Sigmoid colon (tissue), 7 donors: ENCODE measurements around the gene NHEJ1. TPM values are rescaled to one million over a fixed set of nuclear protein-coding genes. Genes with fewer than 3 reads are reported as not detected.

Experiments
- DNase-seq: peaks from one replicate; pipeline ENCODE4 v3.0.0-alpha.2; 2019
- H3K27ac ChIP-seq, 4 donors: fragments of 200-600 bp; sonication (generic); one replicate each; pipeline ENCODE4 v1.5.1; 2016 to 2019; ENCODE audit warnings: mild to moderate bottlenecking in 1 of 4
- H3K27me3 ChIP-seq, 3 donors: fragments of 200-600 bp; sonication (generic); one replicate each; pipeline ENCODE4 v1.5.1; 2019; ENCODE audit warnings: mild to moderate bottlenecking in 1 of 3
- H3K36me3 ChIP-seq, 4 donors: fragments of 200-600 bp; sonication (generic); one replicate each; pipeline ENCODE4 v1.5.1; 2016 to 2019
- H3K4me1 ChIP-seq, 4 donors: fragments of 200-600 bp; sonication (generic); one replicate each; pipeline ENCODE4 v1.5.1; 2017 to 2019
- H3K4me3 ChIP-seq, 4 donors: fragments of 200-600 bp; sonication (generic); one replicate each; pipeline ENCODE4 v1.5.1; 2017 to 2019; ENCODE audit warnings: mild to moderate bottlenecking in 2 of 4, moderate library complexity in 1 of 4
- H3K9me3 ChIP-seq, 4 donors: fragments of 200-600 bp in 3 of 4; sonication (generic) in 3 of 4; one replicate each; pipeline versions ENCODE4 v1.5.1 to v1.6.1; 2013 to 2019
- EP300 ChIP-seq, 4 donors: sonication (generic); formaldehyde crosslinking; IDR thresholded peaks; one replicate each; pipeline ENCODE4 v1.6.1; 2017; ENCODE audit warnings: antibody characterized with exemption in 4 of 4
- POLR2A ChIP-seq, 2 donors: fragments of 450-650 bp; IDR thresholded peaks; one replicate each; pipeline ENCODE4 v1.6.1; 2016; ENCODE audit warnings: antibody characterized with exemption in 2 of 2, mild to moderate bottlenecking in 2 of 2, moderate library complexity in 2 of 2
- POLR2AphosphoS5 ChIP-seq, 4 donors: sonication (generic); formaldehyde crosslinking; IDR thresholded peaks; one replicate each; pipeline ENCODE4 v1.6.1; 2017; ENCODE audit warnings: antibody characterized with exemption in 4 of 4
- WGBS, 2 donors: extraction: QIAGEN DNeasy Blood & Tissue Kit; methylation state at CpG; one replicate each; pipeline ENCODE4 v1.1.7; 2013; 5-methylcytosine and 5-hydroxymethylcytosine counted together
- intact Hi-C: fragments of 100-400 bp; cut with DNase I; formaldehyde crosslinking; loops from one replicate; pipeline ENCODE4 v1.15.1; 2023
- polyA plus RNA-seq, 3 donors: library from polyadenylated mRNA; stranded (reverse); fragments of 200-250 nt; gene quantifications; one replicate each; pipeline ENCODE4 v1.2.3, GENCODE V29; 2013
- total RNA-seq, 4 donors: library from RNA; depleted of rRNA; stranded (reverse); fragments of >200 nt; gene quantifications; one replicate each; pipeline ENCODE4 v1.1.0, GENCODE V29; 2016
- TF ChIP-seq, protein P1 (sequence below), 4 experiments: fragments of 450-650 bp in 3 of 4; fragments of 200-600 bp in 1 of 4; IDR thresholded peaks; one replicate each; pipeline ENCODE4 v1.5.1; 2016 to 2019; ENCODE audit warnings: antibody characterized with exemption in 4 of 4, mild to moderate bottlenecking in 3 of 4, moderate library complexity in 2 of 4
- donor health status: healthy with polysubstance abuse.
- donor health status: Bipolar disorder and iron deficiency.
- donor health status: healthy.

NHEJ1 gene
- total and polyA plus RNA-seq, 7 donors, result 15.1 to 60.1 (median 22.5) TPM

DNA sequence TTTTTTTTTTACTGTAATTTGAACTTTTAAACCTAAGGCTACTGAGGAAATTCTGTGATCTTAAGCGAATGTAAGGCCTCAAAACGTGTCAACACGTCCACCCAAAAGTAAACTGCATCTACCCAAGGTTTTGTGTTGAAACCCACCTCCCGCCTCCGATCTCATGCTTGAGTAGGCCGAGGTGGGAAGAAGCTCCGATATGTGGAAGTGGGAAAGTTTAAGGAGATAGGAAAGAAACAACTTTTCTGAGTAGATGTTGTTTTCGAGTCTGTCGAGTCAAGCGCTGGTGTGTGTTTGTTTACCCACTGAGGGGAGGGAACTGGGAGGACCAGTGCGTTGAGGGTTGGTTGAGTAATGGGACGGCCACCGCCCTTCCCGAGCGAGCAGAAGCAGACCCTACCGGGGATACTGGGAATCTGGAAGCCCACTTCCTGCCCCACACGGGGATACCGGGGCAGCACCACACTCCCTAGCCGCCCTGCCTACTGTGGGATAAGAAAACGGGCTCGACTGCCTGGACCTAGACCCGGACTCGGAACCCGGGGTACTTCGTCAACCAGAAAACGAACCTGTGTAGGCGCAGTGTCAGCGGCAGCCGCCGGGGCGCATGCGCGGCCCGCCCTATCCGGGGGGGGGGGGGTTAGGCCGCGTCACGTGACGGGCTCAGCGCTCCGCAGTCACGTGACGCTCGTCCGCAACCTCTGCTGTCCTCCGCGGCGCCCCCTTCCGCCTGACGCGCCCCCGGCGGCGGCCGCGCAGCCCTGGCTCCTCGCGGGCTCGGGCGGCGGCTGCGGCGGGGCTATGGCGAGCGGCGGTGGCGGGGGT is 17.1 kb upstream of the NHEJ1 start, which contains the start of gene RETREG2:
Gene RETREG2 (plus strand): TSS at position 724 of the 825 bp plus-strand sequence. CDS start 78 bp downstream, at position 802.
- Histone ChIP-seq H3K4me3 (peak within 1 kb of the TSS; percentile 64 to 97 (median 86)), H3K4me1 (peaks cover 2 to 39% (median 31%) of the 10 kb centered on the region in 4 donors), H3K27ac (peak within 1 kb of the TSS; percentile 91 to 99 (median 94)), H3K27me3 (no peaks in the 10 kb centered on the region), H3K9me3 (no peaks in the 10 kb centered on the region), H3K36me3 (peaks cover 29 to 58% (median 44%) of the 10 kb centered on the region in 4 donors)
- 0% methylated on average over 67 of the region's 67 CpGs for WGBS, 2 donors
- peak; percentile 94 for DNase-seq
- TF ChIP-seq, protein P1, sequence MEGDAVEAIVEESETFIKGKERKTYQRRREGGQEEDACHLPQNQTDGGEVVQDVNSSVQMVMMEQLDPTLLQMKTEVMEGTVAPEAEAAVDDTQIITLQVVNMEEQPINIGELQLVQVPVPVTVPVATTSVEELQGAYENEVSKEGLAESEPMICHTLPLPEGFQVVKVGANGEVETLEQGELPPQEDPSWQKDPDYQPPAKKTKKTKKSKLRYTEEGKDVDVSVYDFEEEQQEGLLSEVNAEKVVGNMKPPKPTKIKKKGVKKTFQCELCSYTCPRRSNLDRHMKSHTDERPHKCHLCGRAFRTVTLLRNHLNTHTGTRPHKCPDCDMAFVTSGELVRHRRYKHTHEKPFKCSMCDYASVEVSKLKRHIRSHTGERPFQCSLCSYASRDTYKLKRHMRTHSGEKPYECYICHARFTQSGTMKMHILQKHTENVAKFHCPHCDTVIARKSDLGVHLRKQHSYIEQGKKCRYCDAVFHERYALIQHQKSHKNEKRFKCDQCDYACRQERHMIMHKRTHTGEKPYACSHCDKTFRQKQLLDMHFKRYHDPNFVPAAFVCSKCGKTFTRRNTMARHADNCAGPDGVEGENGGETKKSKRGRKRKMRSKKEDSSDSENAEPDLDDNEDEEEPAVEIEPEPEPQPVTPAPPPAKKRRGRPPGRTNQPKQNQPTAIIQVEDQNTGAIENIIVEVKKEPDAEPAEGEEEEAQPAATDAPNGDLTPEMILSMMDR (IDR thresholded peaks at IDR 0.05), result peak in 1 of 4 experiments; percentile 25
- peak; percentile 98 to 99 for TF ChIP-seq POLR2A (IDR thresholded peaks at IDR 0.05)
- peak in 1 of 4 donors; percentile 28 for TF ChIP-seq EP300 (IDR thresholded peaks at IDR 0.05)
- peak; percentile 97 to 100 (median 100) for TF ChIP-seq POLR2AphosphoS5 (IDR thresholded peaks at IDR 0.05)
- intact Hi-C loops, result loop anchor here (1.0 to 5.0 kb wide), 8 partner anchors 17 to 210 kb away; partner anchors contain the start of genes ABCB6, ANKZF1, ATG9A and DNAJB2

DNA sequence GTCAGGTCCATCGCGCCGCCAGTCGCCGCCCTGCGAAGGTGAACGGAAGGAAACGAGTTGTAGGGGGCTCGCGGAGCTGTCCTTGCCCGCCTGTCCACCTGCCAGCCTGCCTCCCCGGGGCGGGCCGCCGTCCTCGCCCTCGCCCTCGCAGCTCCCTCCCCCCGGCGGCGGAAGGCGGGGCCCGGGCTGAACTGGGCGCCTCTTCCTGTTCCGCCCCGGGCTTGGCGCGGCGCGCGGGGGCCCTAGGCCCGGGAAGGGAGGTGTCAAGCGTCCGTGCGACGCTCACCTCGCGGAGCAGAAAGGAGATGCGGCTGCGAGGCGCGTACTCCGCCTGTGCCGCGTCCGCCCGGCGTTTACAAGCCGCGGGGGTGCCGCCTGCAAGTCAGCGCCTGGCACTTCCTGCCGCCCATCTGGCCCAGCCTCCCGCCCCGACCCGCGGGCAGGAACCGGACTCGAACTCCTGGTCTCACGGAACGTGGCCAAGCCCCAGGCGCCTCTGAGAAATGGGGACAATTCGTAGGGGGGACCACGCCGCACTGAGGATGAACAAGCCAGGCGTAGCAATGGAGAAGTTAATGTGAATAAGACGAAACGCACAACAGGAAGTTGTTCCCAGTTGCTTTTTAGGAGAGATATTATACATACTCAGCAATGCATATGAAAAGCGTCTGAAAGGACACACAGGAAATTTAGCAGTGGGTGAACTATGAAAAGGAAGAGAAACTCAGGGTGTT is 16.4 kb upstream of the NHEJ1 start, which contains the start of gene CNPPD1:
Gene CNPPD1 (minus strand): TSS at position 108 of the 734 bp plus-strand sequence. CDS start 97 bp downstream, at position 11.
- WGBS, 2 donors, result 0% methylated on average over 69 of the region's 69 CpGs

DNA sequence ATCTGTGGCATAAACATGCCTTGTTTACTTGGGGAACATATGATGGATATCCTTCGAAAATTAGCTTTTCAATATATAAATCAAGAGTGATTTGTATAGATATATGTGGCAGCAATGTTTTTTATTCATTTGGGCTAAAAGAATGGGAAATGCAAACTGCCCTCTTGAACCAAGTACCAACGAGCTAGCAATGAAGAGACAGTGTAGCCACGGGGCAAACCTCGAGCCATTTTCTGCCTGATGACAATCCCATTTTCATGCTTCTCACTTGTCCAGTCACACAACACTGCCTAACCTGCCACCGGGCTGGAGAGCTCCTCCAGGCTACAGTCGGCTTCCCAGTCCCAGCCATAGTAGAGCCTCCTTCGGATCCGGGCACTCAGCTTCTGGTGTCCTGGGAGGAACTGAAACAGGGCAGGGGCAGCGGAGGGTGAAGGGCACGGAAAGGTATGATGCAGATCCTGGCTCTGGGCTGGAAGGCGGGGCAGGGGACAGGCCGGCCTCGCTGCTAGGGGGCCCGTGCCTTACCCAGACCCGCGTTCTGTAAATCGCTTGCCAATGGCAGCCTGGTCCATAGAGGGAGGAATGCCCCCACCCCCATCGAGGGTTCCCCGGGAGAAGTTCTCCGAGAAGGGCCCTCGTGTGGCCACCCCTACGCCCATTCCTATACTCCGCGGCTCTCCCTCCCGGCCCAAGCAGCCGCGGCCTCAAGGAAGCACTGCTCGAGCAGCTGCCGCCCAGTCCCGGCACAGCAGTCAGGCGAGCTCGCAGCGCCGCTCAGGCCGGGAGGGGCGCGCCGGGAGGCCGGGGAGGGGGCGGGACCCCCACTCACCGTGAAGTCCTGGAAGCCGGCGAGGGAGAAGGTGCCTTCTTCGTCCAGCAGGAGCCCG is 15.6 kb upstream of the NHEJ1 start:
- peaks cover 2 to 43% (median 36%) of the 10 kb centered on the region in 4 donors for H3K4me1 ChIP-seq
- peak overlapping the region; percentile 64 to 97 (median 86) for H3K4me3 ChIP-seq
- H3K36me3 ChIP-seq, result peaks cover 13 to 52% (median 34%) of the 10 kb centered on the region in 4 donors
- H3K27me3 ChIP-seq, result no peaks in the 10 kb centered on the region
- no peak for TF ChIP-seq EP300 (IDR thresholded peaks at IDR 0.05)
- TF ChIP-seq, protein P1 (IDR thresholded peaks at IDR 0.05), result peak in 1 of 4 experiments; percentile 17
- WGBS, 2 donors, result 2% methylated on average over 45 of the region's 45 CpGs
- DNase-seq, result peak; percentile 83
- no peaks in the 10 kb centered on the region for H3K9me3 ChIP-seq
- peak overlapping the region; percentile 91 to 99 (median 94) for H3K27ac ChIP-seq
- intact Hi-C loops, result loop anchor here (2.0 to 5.0 kb wide), 6 partner anchors 15 to 211 kb away; partner anchors contain the start of genes ABCB6, DNAJB2, DNPEP and NHEJ1

More for the DNA sequence above, 16.4 kb upstream of the NHEJ1 start, which contains the start of gene CNPPD1:
- peak; percentile 89 to 95 for TF ChIP-seq POLR2A (IDR thresholded peaks at IDR 0.05)
- no peak for TF ChIP-seq EP300 (IDR thresholded peaks at IDR 0.05)
- TF ChIP-seq, protein P1 (IDR thresholded peaks at IDR 0.05), result no peak
- TF ChIP-seq POLR2AphosphoS5 (IDR thresholded peaks at IDR 0.05), result peak; percentile 93 to 99 (median 97)
- intact Hi-C loops, result loop anchor here (1.0 to 5.0 kb wide), 7 partner anchors 16 to 210 kb away; partner anchors contain the start of genes ABCB6, DNAJB2, DNPEP and NHEJ1
- H3K27ac ChIP-seq, result peak within 1 kb of the TSS; percentile 91 to 99 (median 94)
- peak; percentile 94 for DNase-seq
- peaks cover 21 to 58% (median 41%) of the 10 kb centered on the region in 4 donors for H3K36me3 ChIP-seq
- no peaks in the 10 kb centered on the region for H3K27me3 ChIP-seq
- peaks cover 2 to 39% (median 31%) of the 10 kb centered on the region in 4 donors for H3K4me1 ChIP-seq
- H3K4me3 ChIP-seq, result peak within 1 kb of the TSS; percentile 64 to 97 (median 86)
- no peaks in the 10 kb centered on the region for H3K9me3 ChIP-seq
